Uterus (tissue), 4 donors: Measurements from ENCODE around the gene ERN2. TPM values are rescaled to one million over a fixed set of nuclear protein-coding genes. Genes with fewer than 3 reads are reported as not detected.

Source experiments
- DNase-seq, 2 donors: peaks; one replicate each; pipeline ENCODE4 v3.0.0-alpha.2; 2019 to 2020
- H3K27ac ChIP-seq, 2 donors: fragments of 200-600 bp; sonication (generic); 1 replicate in 1 of 2; 2 replicates in 1 of 2; pipeline ENCODE4 v1.5.1; 2016 to 2018
- H3K27me3 ChIP-seq, 2 donors: fragments of 200-600 bp; sonication (generic); one replicate each; pipeline ENCODE4 v1.5.1; 2018 to 2019; ENCODE audit warnings: control low read depth in 1 of 2
- H3K36me3 ChIP-seq, 2 donors: fragments of 200-600 bp; sonication (generic); one replicate each; pipeline ENCODE4 v1.5.1; 2019; ENCODE audit warnings: control low read depth in 1 of 2
- H3K4me1 ChIP-seq, 2 donors: fragments of 200-600 bp; sonication (generic); one replicate each; pipeline ENCODE4 v1.5.1; 2018 to 2019; ENCODE audit warnings: control low read depth in 1 of 2
- H3K4me3 ChIP-seq, 2 donors: fragments of 200-600 bp; sonication (generic); 1 replicate in 1 of 2; 2 replicates in 1 of 2; pipeline ENCODE4 v1.5.1; 2018 to 2019; ENCODE audit warnings: mild to moderate bottlenecking in 1 of 2
- H3K9me3 ChIP-seq, 2 donors: fragments of 200-600 bp; sonication (generic); one replicate each; pipeline ENCODE4 v1.5.1; 2019; ENCODE audit warnings: control low read depth in 1 of 2
- POLR2A ChIP-seq, 2 donors: fragments of 450-650 bp; IDR thresholded peaks; one replicate each; pipeline ENCODE4 v1.6.1; 2016; ENCODE audit warnings: antibody characterized with exemption in 2 of 2, mild to moderate bottlenecking in 1 of 2, moderate library complexity in 1 of 2
- intact Hi-C: fragments of 100-400 bp; cut with DNase I; formaldehyde crosslinking; loops from one replicate; pipeline ENCODE4 v1.15.1; 2023; ENCODE audit warnings: low total_unique reads
- total RNA-seq, 4 donors: library from RNA; depleted of rRNA in 3 of 4; stranded (reverse); fragments of >200 nt in 3 of 4; gene quantifications; one replicate each; pipeline versions ENCODE4 v1.1.0 to v1.2.4, GENCODE V29; 2014 to 2023
- TF ChIP-seq, protein P1 (sequence below), 4 experiments: fragments of 200-600 bp in 2 of 4; fragments of 450-650 bp in 2 of 4; sonication (generic) in 2 of 4; IDR thresholded peaks; one replicate each; pipeline ENCODE4 v1.5.1; 2016 to 2019; ENCODE audit warnings: antibody characterized with exemption in 4 of 4, mild to moderate bottlenecking in 2 of 4, moderate library complexity in 1 of 4
- donor health status: DM: yes; HTN: yes; CAD: no.

ERN2 gene
- total RNA-seq, 4 donors from 2014 or later = 0.14 to 0.59 (median 0.26) TPM; not detected in 1

DNA sequence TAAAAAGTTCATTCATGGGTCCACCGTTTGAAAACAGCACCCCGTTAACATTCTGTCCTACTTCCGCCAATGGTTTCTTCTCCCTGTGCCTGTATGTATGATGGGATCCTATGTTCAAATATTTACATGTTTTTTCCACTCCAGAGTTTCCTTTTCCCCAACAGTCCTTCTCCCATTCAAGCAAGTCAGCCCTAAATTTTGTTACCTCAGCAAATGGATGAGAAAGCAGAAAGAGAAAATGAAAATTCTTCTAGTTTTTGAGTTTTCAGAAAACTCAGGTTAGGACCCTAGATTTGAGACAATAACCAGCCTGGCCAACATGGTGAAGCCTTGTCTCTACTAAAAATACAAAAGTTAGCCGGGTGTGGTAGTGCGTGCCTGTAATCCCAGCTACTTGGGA lies 3.5 kb upstream of the ERN2 start:
- intact Hi-C loops = no loop called here
- peaks cover 0 to 3% of the 10 kb centered on the region in 2 donors for H3K27me3 ChIP-seq

DNA sequence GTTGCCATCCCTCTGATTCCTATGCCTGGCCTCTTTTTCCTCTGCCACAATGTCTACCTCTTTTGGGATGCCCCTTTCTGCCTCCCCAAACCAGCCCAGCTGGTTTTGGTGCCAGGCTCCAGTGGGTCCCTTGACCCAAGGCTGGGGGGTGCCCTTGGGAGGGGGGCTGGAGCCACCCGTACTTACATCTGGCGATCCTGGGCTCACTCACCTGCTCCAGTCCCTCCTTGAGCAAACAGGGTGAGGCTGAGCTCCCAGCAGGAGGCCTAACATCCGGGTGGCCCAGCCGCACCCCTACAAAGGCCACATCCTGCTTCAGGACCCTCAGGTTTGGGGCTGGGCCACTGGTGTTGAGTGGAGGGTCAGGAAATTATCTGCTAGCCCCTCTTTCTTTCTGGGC lies 1.2 kb downstream of the ERN2 start:
- Histone ChIP-seq H3K27ac (no peak overlapping the region), H3K27me3 (peaks cover 0 to 3% of the 10 kb centered on the region in 2 donors), H3K36me3 (no peaks in the 10 kb centered on the region), H3K4me1 (no peaks in the 10 kb centered on the region), H3K9me3 (peaks cover 0 to 9% of the 10 kb centered on the region in 2 donors), H3K4me3 (no peak overlapping the region)
- intact Hi-C loops = no loop called here
- TF ChIP-seq, protein P1, sequence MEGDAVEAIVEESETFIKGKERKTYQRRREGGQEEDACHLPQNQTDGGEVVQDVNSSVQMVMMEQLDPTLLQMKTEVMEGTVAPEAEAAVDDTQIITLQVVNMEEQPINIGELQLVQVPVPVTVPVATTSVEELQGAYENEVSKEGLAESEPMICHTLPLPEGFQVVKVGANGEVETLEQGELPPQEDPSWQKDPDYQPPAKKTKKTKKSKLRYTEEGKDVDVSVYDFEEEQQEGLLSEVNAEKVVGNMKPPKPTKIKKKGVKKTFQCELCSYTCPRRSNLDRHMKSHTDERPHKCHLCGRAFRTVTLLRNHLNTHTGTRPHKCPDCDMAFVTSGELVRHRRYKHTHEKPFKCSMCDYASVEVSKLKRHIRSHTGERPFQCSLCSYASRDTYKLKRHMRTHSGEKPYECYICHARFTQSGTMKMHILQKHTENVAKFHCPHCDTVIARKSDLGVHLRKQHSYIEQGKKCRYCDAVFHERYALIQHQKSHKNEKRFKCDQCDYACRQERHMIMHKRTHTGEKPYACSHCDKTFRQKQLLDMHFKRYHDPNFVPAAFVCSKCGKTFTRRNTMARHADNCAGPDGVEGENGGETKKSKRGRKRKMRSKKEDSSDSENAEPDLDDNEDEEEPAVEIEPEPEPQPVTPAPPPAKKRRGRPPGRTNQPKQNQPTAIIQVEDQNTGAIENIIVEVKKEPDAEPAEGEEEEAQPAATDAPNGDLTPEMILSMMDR (IDR thresholded peaks at IDR 0.05) = no peak
- no peak for TF ChIP-seq POLR2A (IDR thresholded peaks at IDR 0.05)
- DNase-seq = no peak

More for the DNA sequence above, 3.5 kb upstream of the ERN2 start:
- Histone ChIP-seq H3K36me3 (no peaks in the 10 kb centered on the region), H3K4me1 (no peaks in the 10 kb centered on the region), H3K9me3 (no peaks in the 10 kb centered on the region), H3K4me3 (no peak overlapping the region), H3K27ac (no peak overlapping the region)
- no peak for DNase-seq
- TF ChIP-seq, protein P1 (IDR thresholded peaks at IDR 0.05) = no peak
- no peak for TF ChIP-seq POLR2A (IDR thresholded peaks at IDR 0.05)

DNA sequence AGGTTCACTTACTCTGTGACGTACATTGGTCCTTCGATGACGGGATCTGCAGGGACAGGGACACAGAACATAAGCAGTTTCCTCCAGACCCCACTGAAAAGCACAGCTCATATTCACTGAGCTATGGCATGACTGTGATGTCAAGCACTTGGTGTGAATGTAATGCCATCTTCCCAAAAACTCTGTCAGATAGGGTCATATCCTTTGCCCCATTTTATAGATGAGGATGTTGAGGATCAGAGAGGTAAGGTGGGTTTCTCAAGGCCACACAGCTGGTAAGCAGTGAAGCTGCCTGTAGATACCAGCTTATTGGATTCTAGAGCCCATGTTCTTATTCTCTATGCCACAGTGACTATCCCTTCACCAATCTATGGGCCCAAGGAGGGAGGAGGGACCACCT lies 2.5 kb downstream of the ERN2 start:
- no peak for TF ChIP-seq POLR2A (IDR thresholded peaks at IDR 0.05)
- TF ChIP-seq, protein P1 (IDR thresholded peaks at IDR 0.05) = no peak
- DNase-seq = no peak
- Histone ChIP-seq H3K9me3 (peaks cover 0 to 9% of the 10 kb centered on the region in 2 donors), H3K4me3 (no peak overlapping the region), H3K4me1 (no peaks in the 10 kb centered on the region), H3K27ac (no peak overlapping the region), H3K36me3 (no peaks in the 10 kb centered on the region), H3K27me3 (peaks cover 0 to 3% of the 10 kb centered on the region in 2 donors)
- intact Hi-C loops = no loop called here

DNA sequence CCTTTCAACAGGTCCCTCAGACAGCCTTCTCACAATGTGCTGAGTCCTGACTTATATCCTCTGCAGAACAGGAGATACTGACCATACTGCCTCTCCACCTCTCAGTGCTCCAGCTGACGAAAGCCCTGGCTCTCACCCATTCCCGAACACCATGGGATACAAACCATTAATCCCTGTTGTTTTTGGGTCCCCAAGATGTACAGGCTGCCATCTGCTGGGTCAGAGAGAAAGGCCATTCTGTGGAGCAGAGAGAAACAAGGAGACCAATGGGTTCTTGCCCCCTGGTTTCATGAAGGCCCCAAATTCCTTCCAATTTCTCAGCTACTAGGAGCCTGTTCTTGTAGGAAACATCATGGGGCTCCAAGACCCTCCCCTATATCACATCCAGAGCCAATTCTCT lies 3.0 kb downstream of the ERN2 start:
- Histone ChIP-seq H3K27me3 (peaks cover 0 to 3% of the 10 kb centered on the region in 2 donors), H3K27ac (no peak overlapping the region), H3K4me1 (no peaks in the 10 kb centered on the region), H3K9me3 (peaks cover 0 to 9% of the 10 kb centered on the region in 2 donors), H3K36me3 (no peaks in the 10 kb centered on the region), H3K4me3 (no peak overlapping the region)
- DNase-seq = no peak
- intact Hi-C loops = no loop called here
- TF ChIP-seq POLR2A (IDR thresholded peaks at IDR 0.05) = no peak
- TF ChIP-seq, protein P1 (IDR thresholded peaks at IDR 0.05) = no peak

DNA sequence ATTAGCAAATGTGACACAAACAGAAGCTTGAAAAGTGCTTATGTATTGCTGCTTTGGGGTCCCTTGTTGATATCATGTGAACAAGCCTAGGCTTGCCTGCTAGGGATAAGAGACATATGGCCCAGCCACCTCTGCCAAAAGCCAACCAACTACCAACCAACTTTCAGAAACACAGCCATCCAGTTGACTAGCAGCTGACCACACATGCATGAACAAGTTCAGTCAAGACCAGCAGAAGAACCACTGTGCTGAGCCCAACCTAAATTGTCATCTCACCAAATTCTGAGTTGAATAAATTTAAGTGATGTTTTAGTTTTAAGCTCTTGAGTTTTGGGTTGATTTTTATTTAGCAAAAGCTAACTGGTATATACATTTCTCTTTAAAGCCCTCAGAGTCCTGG lies 3.5 kb downstream of the ERN2 start:
- TF ChIP-seq, protein P1 (IDR thresholded peaks at IDR 0.05) = no peak
- TF ChIP-seq POLR2A (IDR thresholded peaks at IDR 0.05) = no peak
- Histone ChIP-seq H3K9me3 (peaks cover 0 to 9% of the 10 kb centered on the region in 2 donors), H3K27me3 (peaks cover 0 to 3% of the 10 kb centered on the region in 2 donors), H3K4me1 (no peaks in the 10 kb centered on the region), H3K4me3 (no peak overlapping the region), H3K27ac (no peak overlapping the region), H3K36me3 (no peaks in the 10 kb centered on the region)
- intact Hi-C loops = no loop called here
- no peak for DNase-seq
